Mucosa of stomach (tissue), 1 donor: ENCODE results near the gene OR8S1.

Experiments used
- H3K27me3 ChIP-seq: one replicate; pipeline ENCODE4 v1.7.0; 2013; ENCODE audit warnings: mild to moderate bottlenecking, low read length; ENCODE audit not compliant: control insufficient read depth, insufficient read depth
- H3K36me3 ChIP-seq: one replicate; pipeline ENCODE4 v1.7.0; 2013; ENCODE audit warnings: low read length; ENCODE audit not compliant: control insufficient read depth, insufficient read depth
- H3K4me1 ChIP-seq: one replicate; pipeline ENCODE4 v1.7.0; 2013; ENCODE audit warnings: mild to moderate bottlenecking, low read length; ENCODE audit not compliant: control insufficient read depth, insufficient read depth
- H3K4me3 ChIP-seq: one replicate; pipeline ENCODE4 v1.7.0; 2013; ENCODE audit warnings: low read length
- H3K9ac ChIP-seq: one replicate; pipeline ENCODE4 v1.7.0; 2013; ENCODE audit warnings: mild to moderate bottlenecking, low read length, moderate library complexity
- H3K9me3 ChIP-seq: one replicate; pipeline ENCODE4 v1.7.0; 2013; ENCODE audit warnings: mild to moderate bottlenecking, low read length, moderate library complexity; ENCODE audit not compliant: control insufficient read depth
- donor health status: Pancreatic carcinoma.

OR8S1 gene

DNA sequence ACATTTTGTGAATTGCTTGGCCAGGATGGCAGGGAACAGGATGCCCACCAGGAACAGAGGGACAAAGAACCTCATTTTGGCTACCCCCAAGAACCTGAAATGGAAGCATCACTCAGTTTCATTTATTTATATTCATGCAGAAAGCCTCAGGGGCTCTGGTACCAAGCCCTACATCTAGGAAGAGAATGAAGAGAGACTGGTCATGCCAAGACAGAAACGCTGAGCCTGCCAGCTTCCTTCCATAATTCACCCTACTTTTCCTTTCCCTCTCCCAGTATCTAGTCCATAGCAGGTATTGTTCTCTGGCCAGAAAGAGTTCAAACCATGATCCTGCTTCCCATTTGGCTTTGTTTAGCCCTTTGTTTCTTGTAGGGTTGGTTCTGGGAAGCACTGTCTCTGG, 44.5 kb downstream of the OR8S1 start, which contains the start of gene LALBA:
Gene LALBA (minus strand): TSS at position 101 of the 400 bp plus-strand sequence. CDS start 26 bp downstream, at position 75.
- Histone ChIP-seq H3K4me1 (no peaks in the 10 kb centered on the region), H3K9me3 (no peaks in the 10 kb centered on the region), H3K4me3 (no peak within 1 kb of the TSS), H3K36me3 (no peaks in the 10 kb centered on the region), H3K27me3 (no peaks in the 10 kb centered on the region), H3K9ac (no peak within 1 kb of the TSS)

DNA sequence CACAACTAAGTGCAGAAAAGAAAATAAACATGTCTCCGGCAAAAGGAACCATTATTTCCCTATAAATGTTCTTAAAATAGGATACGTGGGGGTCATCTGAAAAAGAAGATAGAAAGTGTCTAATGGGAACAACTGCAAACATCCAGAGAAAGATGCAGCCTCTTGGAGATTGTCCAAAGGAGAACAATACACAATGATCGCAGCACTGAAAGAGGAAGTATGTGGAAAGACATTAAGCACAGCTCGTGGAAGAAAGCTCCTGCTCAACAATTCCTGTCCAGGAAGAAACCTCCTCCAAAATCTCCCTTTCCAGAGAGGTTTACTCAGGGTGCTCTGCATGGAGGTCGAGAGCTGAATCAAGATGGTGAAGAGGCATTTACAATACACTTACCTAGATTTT, 46.9 kb downstream of the OR8S1 start:
- Histone ChIP-seq H3K27me3 (no peaks in the 10 kb centered on the region), H3K9ac (no peak overlapping the region), H3K4me1 (no peaks in the 10 kb centered on the region), H3K4me3 (no peak overlapping the region), H3K9me3 (no peaks in the 10 kb centered on the region), H3K36me3 (no peaks in the 10 kb centered on the region)
